Chondrocyte (in vitro differentiated cells): ENCODE data around the gene PAX5. TPM values are rescaled to one million over a fixed set of nuclear protein-coding genes. Genes with fewer than 3 reads are reported as not detected.

Experiments
- DNase-seq: peaks from one replicate; pipeline ENCODE4 v3.0.0; 2021; ENCODE audit warnings: mixed read lengths, low spot score
- H3K27ac Mint-ChIP-seq: one replicate; pipeline ENCODE4 v1.8.0; 2021; ENCODE audit warnings: mild to moderate bottlenecking, moderate library complexity, mixed read lengths; ENCODE audit not compliant: unreplicated experiment
- H3K27me3 Mint-ChIP-seq: 2 replicates; pipeline ENCODE4 v1.8.0; 2021; ENCODE audit warnings: low read depth, mixed read lengths
- H3K36me3 Mint-ChIP-seq: 2 replicates; pipeline ENCODE4 v1.8.0; 2021; ENCODE audit warnings: low read depth, mixed read lengths
- H3K4me1 Mint-ChIP-seq: 2 replicates; pipeline ENCODE4 v1.8.0; 2021; ENCODE audit warnings: low read depth, mild to moderate bottlenecking, mixed read lengths
- H3K4me3 Mint-ChIP-seq: one replicate; pipeline ENCODE4 v1.8.0; 2021; ENCODE audit warnings: mild to moderate bottlenecking, moderate library complexity, mixed read lengths; ENCODE audit not compliant: unreplicated experiment
- H3K9me3 Mint-ChIP-seq: 2 replicates; pipeline ENCODE4 v1.8.0; 2021; ENCODE audit warnings: low read depth, mixed read lengths
- CTCF ChIP-seq: fragments of 200-600 bp; sonication (generic); IDR thresholded peaks from 2 replicates; pipeline ENCODE4 v1.5.0; 2021; ENCODE audit warnings: antibody characterized with exemption, mild to moderate bottlenecking, moderate library complexity
- total RNA-seq: library from RNA; stranded (reverse); gene quantifications from 3 replicates; pipeline ENCODE4 v1.2.1, GENCODE V29; 2021

The PAX5 gene
- total RNA-seq, 1 donor from 2014 or later, result not detected

GRCh38 chr9:36843964-36844363 is 190.1 kb downstream of the PAX5 start:
- no peaks in the 10 kb centered on the region for H3K4me1 Mint-ChIP-seq
- TF ChIP-seq CTCF, result no peak
- no peaks in the 10 kb centered on the region for H3K36me3 Mint-ChIP-seq
- no peak overlapping the region for H3K27ac Mint-ChIP-seq
- no peak overlapping the region for H3K4me3 Mint-ChIP-seq
- peaks cover 27% of the 10 kb centered on the region for H3K27me3 Mint-ChIP-seq
- DNase-seq, result no peak
- no peaks in the 10 kb centered on the region for H3K9me3 Mint-ChIP-seq

GRCh38 chr9:36842560-36843530 is 191.2 kb downstream of the PAX5 start:
- Mint-ChIP-seq H3K36me3 (no peaks in the 10 kb centered on the region), H3K4me3 (no peak overlapping the region)

GRCh38 chr9:36840898-36841536 is 193.1 kb downstream of the PAX5 start:
- Mint-ChIP-seq H3K27ac (no peak overlapping the region), H3K4me3 (no peak overlapping the region), H3K4me1 (no peaks in the 10 kb centered on the region), H3K9me3 (no peaks in the 10 kb centered on the region), H3K36me3 (no peaks in the 10 kb centered on the region), H3K27me3 (peaks cover 33% of the 10 kb centered on the region)
- DNase-seq, result no peak
- TF ChIP-seq CTCF, result no peak

More at GRCh38 chr9:36842560-36843530, 191.2 kb downstream of the PAX5 start:
- DNase-seq, result no peak
- Mint-ChIP-seq H3K9me3 (no peaks in the 10 kb centered on the region), H3K4me1 (no peaks in the 10 kb centered on the region), H3K27me3 (peaks cover 28% of the 10 kb centered on the region), H3K27ac (no peak overlapping the region)
- no peak for TF ChIP-seq CTCF

GRCh38 chr9:36839131-36839885 is 194.8 kb downstream of the PAX5 start:
- no peak for TF ChIP-seq CTCF
- no peak overlapping the region for H3K4me3 Mint-ChIP-seq
- no peaks in the 10 kb centered on the region for H3K9me3 Mint-ChIP-seq
- no peaks in the 10 kb centered on the region for H3K36me3 Mint-ChIP-seq
- DNase-seq, result no peak
- H3K27me3 Mint-ChIP-seq, result peaks cover 32% of the 10 kb centered on the region
- no peaks in the 10 kb centered on the region for H3K4me1 Mint-ChIP-seq
- no peak overlapping the region for H3K27ac Mint-ChIP-seq
